GM19438 (cell line): Measurements from ENCODE around the gene PEAK3.

Source experiments
- ATAC-seq: cut with Tn5 transposase; IDR thresholded peaks from one replicate; pipeline ENCODE4 v1.9.1; 2021; ENCODE audit warnings: low read depth; ENCODE audit not compliant: unreplicated experiment

Gene PEAK3

DNA sequence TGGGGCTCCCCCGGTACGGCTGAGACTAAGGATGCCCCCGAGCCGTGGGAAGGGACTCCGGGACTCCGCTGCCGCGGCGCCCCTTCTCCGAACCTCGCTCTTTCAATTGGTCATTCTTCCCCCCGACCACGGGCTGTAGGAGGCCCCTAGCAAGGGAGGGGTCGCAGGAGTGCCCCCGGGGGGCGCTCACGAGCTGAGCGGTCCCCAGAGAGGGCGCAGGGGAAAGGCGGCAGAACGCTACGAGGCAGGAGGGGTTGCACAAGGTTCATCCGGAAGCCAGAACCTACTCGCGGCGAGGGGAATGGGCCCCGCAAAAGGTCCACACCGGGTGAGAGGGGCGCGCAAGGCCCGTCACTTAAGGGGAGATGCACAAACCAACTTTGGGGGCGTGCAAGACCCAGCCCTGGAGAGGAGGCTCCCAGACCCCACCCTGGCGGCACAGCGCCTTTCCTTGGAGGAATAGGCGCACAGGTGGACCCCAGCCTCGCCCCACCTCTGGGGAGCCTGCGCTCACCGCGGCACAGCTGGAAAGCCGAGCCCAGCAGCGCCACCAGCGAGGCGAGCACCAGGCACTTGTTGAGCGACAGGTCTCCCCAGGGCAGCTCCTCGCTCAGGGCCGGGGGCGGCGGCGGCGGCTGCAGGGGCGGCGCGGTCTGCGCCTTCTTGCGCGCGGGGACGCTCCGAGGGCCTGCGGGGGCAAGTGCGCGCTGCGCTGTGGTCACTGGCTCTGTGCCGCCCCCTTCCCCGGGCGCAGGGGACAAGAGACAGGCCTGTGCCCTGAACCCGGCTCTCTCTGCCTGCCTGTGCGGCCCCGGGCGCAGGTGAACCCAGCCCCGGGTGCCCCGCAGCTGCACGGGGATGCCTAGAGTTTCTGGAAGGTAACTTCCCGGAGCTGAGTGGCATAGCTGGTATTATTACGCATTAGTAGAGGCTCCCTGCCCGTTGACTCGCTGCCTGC is 28.6 kb downstream of the PEAK3 start:
- ATAC-seq: no peak

DNA sequence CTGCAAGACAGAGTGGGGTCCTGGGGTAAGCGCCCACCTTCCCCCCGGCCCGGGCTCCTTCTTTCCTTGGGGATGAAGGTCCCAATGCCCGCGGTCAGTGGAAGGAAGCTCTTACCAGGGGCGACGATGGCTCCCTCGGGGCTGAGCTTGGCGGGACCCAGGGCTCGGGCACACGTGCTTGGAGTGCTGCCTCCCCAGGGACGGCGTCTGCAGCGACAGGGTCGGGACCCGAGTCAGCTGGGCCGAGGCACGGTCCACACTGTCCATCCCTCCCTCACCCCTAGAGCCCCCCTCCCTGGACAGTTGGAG is 29.2 kb downstream of the PEAK3 start:
- no peak for ATAC-seq

DNA sequence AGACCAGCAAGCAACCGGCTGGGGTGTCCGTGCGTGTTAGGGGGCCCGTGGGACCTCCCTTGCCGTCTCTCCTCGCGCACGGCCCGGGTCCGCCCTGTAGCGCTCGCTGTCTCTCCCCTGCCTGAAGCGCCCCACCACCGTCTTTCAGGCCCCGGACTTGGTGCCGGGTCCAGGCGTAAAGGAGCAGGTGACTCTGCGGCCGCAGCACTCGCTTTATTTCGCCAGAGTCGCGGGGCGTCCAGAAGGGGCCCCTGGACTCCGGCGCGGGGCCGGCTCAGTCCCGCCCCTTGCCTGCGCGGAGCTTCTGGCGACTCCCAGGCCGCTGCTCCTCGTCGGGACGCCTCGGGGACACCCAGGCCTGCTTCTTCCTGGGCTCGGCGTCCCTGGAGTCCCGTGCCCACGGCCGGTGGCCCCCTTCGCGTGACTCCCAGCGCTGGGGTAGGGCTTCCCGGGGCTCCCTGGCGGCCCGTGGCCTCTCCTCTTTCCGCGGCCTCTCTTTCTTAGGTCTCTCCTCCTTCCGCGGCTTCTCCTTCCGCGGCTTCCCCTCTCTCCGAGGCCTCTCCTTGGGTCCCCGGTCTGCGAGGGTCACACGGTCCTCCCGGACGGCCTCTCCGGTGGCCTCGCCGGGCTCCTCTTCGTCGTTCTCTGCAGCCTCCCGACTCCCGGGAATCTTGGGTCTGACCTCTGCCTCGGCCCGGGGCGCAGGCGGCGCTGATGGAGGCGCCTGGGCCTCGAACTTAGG is 29.7 kb downstream of the PEAK3 start:
- ATAC-seq: no peak

DNA sequence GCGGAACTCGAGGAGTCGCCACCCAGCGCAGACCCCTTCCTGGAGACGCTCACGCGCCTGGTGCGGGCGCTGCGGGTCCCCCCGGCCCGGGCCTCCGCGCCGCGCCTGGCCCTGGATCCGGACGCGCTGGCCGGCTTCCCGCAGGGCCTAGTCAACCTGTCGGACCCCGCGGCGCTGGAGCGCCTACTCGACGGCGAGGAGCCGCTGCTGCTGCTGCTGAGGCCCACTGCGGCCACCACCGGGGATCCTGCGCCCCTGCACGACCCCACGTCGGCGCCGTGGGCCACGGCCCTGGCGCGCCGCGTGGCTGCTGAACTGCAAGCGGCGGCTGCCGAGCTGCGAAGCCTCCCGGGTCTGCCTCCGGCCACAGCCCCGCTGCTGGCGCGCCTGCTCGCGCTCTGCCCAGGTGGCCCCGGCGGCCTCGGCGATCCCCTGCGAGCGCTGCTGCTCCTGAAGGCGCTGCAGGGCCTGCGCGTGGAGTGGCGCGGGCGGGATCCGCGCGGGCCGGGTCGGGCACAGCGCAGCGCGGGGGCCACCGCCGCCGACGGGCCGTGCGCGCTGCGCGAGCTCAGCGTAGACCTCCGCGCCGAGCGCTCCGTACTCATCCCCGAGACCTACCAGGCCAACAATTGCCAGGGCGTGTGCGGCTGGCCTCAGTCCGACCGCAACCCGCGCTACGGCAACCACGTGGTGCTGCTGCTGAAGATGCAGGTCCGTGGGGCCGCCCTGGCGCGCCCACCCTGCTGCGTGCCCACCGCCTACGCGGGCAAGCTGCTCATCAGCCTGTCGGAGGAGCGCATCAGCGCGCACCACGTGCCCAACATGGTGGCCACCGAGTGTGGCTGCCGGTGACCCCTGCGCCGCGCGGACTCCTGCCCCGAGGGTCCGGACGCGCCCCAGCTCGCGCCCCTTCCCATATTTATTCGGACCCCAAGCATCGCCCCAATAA is 30.6 kb downstream of the PEAK3 start:
- ATAC-seq: no peak

GRCh38 chr19:2250766-2251105 is 31.2 kb downstream of the PEAK3 start:
- ATAC-seq: no peak

GRCh38 chr19:2249880-2250765 is 31.9 kb downstream of the PEAK3 start:
- no peak for ATAC-seq

DNA sequence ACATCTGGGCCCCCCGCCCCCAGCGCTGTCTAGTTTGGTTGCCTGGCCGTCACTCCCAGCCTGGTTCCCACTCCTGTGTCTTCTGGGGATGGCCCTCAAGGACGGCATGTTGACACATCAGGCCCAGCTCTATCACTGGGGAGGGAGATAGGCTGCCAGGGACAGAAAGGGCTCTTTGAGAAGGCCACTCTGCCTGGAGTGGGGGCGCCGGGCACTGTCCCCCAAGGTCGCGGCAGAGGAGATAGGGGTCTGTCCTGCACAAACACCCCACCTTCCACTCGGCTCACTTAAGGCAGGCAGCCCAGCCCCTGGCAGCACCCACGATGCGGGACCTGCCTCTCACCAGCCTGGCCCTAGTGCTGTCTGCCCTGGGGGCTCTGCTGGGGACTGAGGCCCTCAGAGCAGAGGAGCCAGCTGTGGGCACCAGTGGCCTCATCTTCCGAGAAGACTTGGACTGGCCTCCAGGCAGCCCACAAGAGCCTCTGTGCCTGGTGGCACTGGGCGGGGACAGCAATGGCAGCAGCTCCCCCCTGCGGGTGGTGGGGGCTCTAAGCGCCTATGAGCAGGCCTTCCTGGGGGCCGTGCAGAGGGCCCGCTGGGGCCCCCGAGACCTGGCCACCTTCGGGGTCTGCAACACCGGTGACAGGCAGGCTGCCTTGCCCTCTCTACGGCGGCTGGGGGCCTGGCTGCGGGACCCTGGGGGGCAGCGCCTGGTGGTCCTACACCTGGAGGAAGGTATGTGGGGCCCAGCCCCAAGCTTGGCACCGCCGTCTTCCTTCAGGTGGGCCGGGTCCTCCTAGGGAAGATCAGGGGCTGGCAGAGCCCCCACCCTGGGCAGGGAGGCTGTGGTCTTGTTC is 32.7 kb downstream of the PEAK3 start, which contains the start of gene AMH:
Gene AMH, plus strand, starts transcription at position 314 of the 857 bp plus-strand sequence. Its CDS starts 10 bp downstream, at position 324.
- no peak for ATAC-seq

DNA sequence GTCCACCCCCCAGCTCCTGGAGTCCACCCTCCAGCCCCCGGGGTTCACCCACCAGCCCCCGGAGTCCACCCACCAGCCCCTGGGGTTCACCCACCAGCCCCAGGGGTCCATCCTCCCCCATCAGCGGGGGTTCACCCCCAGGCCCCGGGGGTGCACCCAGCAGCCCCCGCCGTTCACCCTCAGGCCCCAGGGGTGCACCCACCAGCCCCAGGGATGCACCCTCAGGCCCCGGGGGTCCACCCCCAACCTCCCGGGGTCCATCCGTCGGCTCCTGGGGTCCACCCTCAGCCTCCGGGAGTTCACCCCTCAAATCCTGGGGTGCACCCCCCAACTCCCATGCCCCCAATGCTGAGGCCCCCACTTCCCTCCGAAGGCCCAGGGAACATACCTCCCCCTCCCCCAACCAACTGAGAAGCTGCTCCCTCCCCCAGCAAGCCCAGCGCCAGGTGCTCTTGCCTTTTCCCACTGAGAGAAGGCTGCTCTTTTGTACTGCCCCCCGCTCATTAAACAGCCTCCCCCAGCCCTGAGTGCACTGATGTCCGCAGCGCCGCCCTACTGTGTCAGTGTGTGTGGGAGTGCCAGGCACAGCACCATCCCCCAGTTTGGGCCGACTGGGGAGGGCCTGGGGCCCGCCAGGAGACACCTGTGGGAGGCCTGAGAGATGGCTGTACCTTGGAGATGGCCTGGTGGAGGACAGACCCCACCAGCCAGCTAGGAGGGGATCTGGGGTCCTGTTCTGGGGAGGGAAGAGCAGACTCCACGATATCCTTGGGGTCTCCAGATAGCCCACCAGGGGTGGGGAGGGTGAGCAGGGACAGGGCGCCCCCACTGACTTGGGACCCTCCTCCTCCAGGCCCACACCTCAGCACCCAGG is 33.6 kb downstream of the PEAK3 start:
- no peak for ATAC-seq

DNA sequence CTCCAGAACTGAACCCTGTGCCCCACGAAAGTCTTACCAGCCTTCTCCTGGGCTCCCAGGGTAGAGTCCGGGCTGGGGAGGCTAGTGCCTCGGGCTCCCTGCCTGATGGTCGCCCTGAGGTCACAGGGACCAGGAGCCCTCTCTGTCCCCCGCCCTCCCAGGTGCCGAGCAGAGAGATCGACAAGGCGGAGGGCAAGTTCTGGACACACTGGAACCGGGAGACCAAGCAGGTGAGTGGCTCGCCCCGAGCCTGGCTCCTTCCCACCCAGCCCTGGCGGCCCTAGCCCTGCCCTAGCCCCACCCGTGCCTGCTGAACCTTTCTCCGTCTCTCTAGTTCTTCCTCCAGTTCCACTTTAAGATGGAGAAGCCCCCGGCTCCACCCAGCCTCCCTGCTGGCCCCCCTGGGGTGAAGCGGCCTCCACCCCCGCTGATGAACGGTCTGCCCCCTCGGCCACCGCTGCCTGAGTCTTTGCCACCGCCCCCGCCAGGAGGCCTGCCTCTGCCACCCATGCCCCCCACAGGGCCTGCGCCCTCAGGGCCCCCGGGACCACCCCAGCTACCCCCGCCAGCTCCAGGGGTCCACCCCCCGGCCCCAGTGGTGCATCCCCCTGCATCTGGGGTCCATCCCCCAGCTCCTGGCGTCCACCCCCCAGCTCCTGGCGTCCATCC is 34.4 kb downstream of the PEAK3 start:
- no peak for ATAC-seq

DNA sequence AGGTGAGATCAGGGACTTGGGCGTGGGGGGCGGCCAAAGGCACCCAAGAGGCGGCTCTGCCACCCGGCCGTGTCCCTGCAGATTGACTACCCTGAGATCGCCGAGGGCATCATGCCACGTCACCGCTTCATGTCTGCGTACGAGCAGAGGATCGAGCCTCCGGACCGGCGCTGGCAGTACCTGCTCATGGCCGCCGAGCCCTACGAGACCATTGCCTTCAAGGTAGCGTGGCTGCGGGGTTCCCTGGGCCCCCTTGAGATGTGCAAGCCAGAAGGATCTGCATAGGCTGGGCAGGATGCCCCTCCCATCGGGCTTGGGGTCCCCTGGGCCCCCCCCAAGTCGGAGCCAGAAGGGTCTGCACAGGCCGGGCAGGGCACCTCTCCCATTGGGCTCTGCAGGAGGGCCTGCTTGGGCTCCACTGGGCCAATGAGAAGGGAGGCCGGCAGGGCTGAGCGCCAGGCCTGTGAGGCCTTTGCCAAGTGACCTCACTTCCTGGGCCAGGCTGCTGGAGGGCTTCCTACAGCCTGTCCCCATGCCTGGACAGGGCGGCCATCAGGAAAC is 35.1 kb downstream of the PEAK3 start:
- ATAC-seq: no peak

DNA sequence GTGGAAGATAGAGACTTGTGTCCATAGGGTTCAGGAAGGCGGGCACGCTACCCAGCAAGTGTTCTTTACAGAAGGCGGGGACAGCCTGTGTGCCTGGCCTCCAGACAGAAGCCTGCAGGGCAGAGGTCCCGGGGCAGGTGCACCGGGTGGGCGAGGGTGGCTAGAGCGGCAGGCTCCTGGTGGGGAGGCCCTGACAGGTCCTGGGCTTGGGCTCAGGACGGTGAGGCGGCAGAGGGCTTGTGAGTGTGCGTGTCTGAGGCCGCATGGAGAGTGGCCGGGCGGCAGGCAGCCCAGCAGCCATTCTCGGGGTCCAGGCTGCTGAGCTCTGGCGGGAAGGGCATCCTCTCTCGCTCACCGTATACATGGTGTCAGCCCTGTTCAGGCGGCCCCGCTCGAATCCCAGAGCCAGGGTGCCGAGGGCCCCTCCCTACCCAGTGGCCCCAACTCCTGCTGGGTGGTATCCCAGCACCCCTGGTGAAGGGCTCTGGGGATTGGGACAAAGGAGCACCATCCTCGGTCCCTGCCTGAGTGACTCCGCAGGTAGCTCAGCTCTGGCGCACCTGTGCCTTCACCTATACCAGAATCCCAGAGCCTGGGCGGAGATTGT is 35.9 kb downstream of the PEAK3 start:
- no peak for ATAC-seq

GRCh38 chr19:2245273-2245672 is 36.7 kb downstream of the PEAK3 start:
- ATAC-seq: no peak

DNA sequence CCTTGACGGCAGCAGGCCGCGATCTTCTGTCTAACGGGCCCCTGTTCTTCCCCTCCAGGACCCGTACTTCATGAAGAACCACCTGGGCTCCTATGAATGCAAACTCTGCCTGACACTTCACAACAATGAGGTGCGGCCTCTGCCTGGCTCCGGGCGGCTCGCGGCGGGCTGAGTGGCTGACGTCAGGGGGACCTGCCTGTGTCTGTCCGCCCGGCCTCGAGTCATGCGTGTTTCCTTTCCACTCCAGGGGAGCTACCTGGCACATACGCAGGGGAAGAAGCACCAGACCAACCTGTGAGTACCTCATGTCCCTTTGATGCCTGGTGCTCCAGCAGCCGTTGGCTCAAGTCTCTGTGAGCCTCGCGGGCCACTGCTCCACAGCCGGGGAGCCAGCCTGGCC is 37.5 kb downstream of the PEAK3 start:
- no peak for ATAC-seq

GRCh38 chr19:2244125-2244411 is 37.9 kb downstream of the PEAK3 start:
- ATAC-seq: no peak

DNA sequence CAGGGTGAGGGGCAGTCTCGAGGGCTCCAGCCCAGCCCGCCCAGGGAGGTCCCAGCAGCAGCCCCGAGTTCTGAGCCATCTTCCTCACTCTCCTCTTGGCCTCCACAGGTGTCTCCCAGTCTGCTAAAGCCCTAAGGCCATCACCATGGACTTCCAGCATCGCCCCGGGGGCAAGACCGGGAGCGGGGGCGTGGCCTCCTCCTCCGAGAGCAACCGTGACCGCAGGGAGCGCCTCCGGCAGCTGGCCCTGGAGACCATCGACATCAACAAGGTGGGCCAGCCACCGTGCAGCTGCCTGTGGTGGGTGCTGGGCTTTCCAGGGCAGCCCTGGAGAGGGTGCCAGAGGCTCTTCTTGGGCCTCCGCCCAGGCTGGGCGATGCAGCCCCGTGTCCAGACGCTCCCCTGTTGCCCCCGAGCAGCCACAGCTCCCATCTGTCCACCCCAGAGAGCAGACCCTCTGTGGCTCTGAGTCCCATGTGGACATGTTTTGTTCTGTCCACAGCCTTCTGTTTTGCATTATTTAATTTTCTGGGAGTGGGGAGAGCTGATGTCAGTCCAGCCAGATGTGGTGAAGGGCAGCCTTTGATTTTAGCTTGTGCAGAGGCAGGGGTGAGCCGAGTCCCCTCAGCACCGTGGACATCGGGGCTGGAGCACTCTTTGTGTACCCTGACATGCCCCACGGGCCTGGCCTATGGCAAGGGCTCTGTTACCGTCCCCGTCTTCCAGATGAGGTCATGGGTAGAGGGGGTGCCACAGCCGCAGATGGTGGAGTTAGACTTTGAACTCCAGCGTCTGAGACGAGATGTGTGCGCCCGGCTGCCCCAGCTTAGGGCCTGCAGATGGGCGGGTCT is 38.5 kb downstream of the PEAK3 start:
- ATAC-seq: no peak

GRCh38 chr19:2242816-2243215 is 39.2 kb downstream of the PEAK3 start:
- ATAC-seq: no peak
